IMR-90 (cell line): ENCODE results near the gene KYAT1. TPM values are rescaled to one million over a fixed set of nuclear protein-coding genes. Genes with fewer than 3 reads are reported as not detected.

Experiments
- ATAC-seq: fragments of 200-7000 bp; cut with Tn5 transposase; 2 replicates; pipeline ENCODE4 v1.9.1; 2020; ENCODE audit warnings: low read depth, mild to moderate bottlenecking, moderate library complexity
- BruUV-seq: library from RNA; stranded (reverse); fragments of 400-500 nt; replicated peaks from 2 replicates; lab custom pipeline; 2021; lab: Mats Ljungman, UMichigan
- CTCF ChIA-PET: fragments of 300-600 bp; formaldehyde crosslinking; extraction: SDS; loops from one replicate; lab custom pipeline; 2021; ENCODE audit warnings: antibody characterized with exemption; lab: Yijun Ruan, JAX
- POLR2A ChIA-PET: fragments of 300-600 bp; sonication (Branson Sonifier 250); formaldehyde crosslinking; loops from one replicate; lab custom pipeline; 2022; ENCODE audit warnings: antibody characterized with exemption; ENCODE audit not compliant: unreplicated experiment; lab: Charles Lee
- DNase-seq: peaks from one replicate; pipeline ENCODE4 v3.0.0; 2013
- H2AFZ ChIP-seq: replicated peaks from 2 replicates; pipeline ENCODE3; 2013; ENCODE audit warnings: low read length, mild to moderate bottlenecking; ENCODE audit not compliant: poor library complexity
- H2AK5ac ChIP-seq: 2 replicates; pipeline ENCODE4 v1.6.1; 2013; ENCODE audit warnings: low read depth, low read length, inconsistent platforms
- H2AK9ac ChIP-seq: replicated peaks from 2 replicates; pipeline ENCODE3; 2013; ENCODE audit warnings: mild to moderate bottlenecking, low read depth, low read length, moderate library complexity; ENCODE audit not compliant: poor library complexity
- H2BK120ac ChIP-seq: 2 replicates; pipeline ENCODE4 v1.6.1; 2013; ENCODE audit warnings: low read depth, low read length, inconsistent platforms
- H2BK15ac ChIP-seq: 3 replicates; pipeline ENCODE4 v1.6.1; 2013; ENCODE audit warnings: low read depth, low read length, inconsistent platforms
- H2BK20ac ChIP-seq: 2 replicates; pipeline ENCODE4 v1.6.1; 2013; ENCODE audit warnings: low read depth, mild to moderate bottlenecking, inconsistent platforms, low read length, moderate library complexity
- H2BK5ac ChIP-seq: 2 replicates; pipeline ENCODE4 v1.6.1; 2013; ENCODE audit warnings: mild to moderate bottlenecking, low read depth, low read length, inconsistent platforms; ENCODE audit not compliant: poor library complexity, severe bottlenecking
- H3K14ac ChIP-seq: replicated peaks from 2 replicates; pipeline ENCODE4 v1.6.1; 2013; ENCODE audit warnings: low read depth, low read length, inconsistent platforms
- H3K18ac ChIP-seq: 2 replicates; pipeline ENCODE4 v1.6.1; 2013; ENCODE audit warnings: low read depth, low read length, control low read depth
- H3K23ac ChIP-seq: 2 replicates; pipeline ENCODE4 v1.6.1; 2013; ENCODE audit warnings: low read depth, low read length, inconsistent platforms
- H3K27ac ChIP-seq: 2 replicates; pipeline ENCODE4 v1.5.1; 2013; ENCODE audit warnings: mild to moderate bottlenecking, control low read depth, low read length; ENCODE audit not compliant: insufficient read depth
- H3K27me3 ChIP-seq: 2 replicates; pipeline ENCODE4 v1.6.1; 2013; ENCODE audit warnings: low read length; ENCODE audit not compliant: control insufficient read depth, insufficient read depth
- H3K36me3 ChIP-seq: 2 replicates; pipeline ENCODE4 v1.6.1; 2013; ENCODE audit warnings: low read length, mixed read lengths; ENCODE audit not compliant: control insufficient read depth, insufficient read depth
- H3K4ac ChIP-seq: 2 replicates; pipeline ENCODE4 v1.6.1; 2013; ENCODE audit warnings: low read depth, low read length, inconsistent platforms
- H3K4me1 ChIP-seq: 2 replicates; pipeline ENCODE4 v1.6.1; 2013; ENCODE audit warnings: low read length, mixed read lengths; ENCODE audit not compliant: control insufficient read depth, insufficient read depth
- H3K4me2 ChIP-seq: 2 replicates; pipeline ENCODE4 v1.6.1; 2013; ENCODE audit warnings: low read depth, mild to moderate bottlenecking, control low read depth, low read length, moderate library complexity
- H3K4me3 ChIP-seq: 2 replicates; pipeline ENCODE4 v1.5.1; 2013; ENCODE audit warnings: low read depth, mild to moderate bottlenecking, control low read depth, low read length, moderate library complexity; ENCODE audit not compliant: insufficient read depth
- H3K56ac ChIP-seq: 2 replicates; pipeline ENCODE4 v1.6.1; 2013; ENCODE audit warnings: low read length, inconsistent platforms; ENCODE audit not compliant: insufficient read depth; ENCODE audit errors: extremely low read depth
- H3K79me1 ChIP-seq, 2 experiments: 2 replicates each; pipeline ENCODE4 v1.6.1; 2013; ENCODE audit warnings: low read length in 2 of 2, inconsistent platforms in 1 of 2, low read depth in 1 of 2
- H3K9ac ChIP-seq: 2 replicates; pipeline ENCODE4 v1.6.1; 2013; ENCODE audit warnings: low read depth, low read length, control low read depth
- H3K9me1 ChIP-seq: 2 replicates; pipeline ENCODE4 v1.6.1; 2013; ENCODE audit warnings: low read length, inconsistent platforms; ENCODE audit not compliant: insufficient read depth
- H3K9me3 ChIP-seq: 2 replicates; pipeline ENCODE4 v1.6.1; 2013; ENCODE audit warnings: low read length; ENCODE audit not compliant: control insufficient read depth, insufficient read depth
- H4K20me1 ChIP-seq: 2 replicates; pipeline ENCODE4 v1.6.1; 2013; ENCODE audit warnings: low read length, inconsistent platforms; ENCODE audit not compliant: insufficient read depth
- H4K5ac ChIP-seq: 2 replicates; pipeline ENCODE4 v1.6.1; 2013; ENCODE audit warnings: mild to moderate bottlenecking, low read depth, low read length, control low read depth
- H4K8ac ChIP-seq, 2 experiments: 2 replicates each; pipeline ENCODE4 v1.6.1; 2013; ENCODE audit warnings: low read depth in 2 of 2, low read length in 2 of 2, control low read depth in 1 of 2, inconsistent platforms in 1 of 2
- H4K91ac ChIP-seq: 2 replicates; pipeline ENCODE4 v1.6.1; 2013; ENCODE audit warnings: low read depth, low read length, inconsistent platforms; ENCODE audit not compliant: insufficient read depth
- BHLHE40 ChIP-seq: fragments of 150-350 bp; IDR thresholded peaks from 2 replicates; pipeline ENCODE4 v1.6.1; 2016; ENCODE audit warnings: mild to moderate bottlenecking, low read depth, low read length
- CEBPB ChIP-seq: IDR thresholded peaks from 2 replicates; pipeline ENCODE4 v1.6.1; 2012; ENCODE audit warnings: low read depth, low read length, improper control_type of control experiment
- FOS ChIP-seq: fragments of 150-350 bp; IDR thresholded peaks from 2 replicates; pipeline ENCODE4 v1.6.1; 2016; ENCODE audit warnings: low read depth, low read length
- MAZ ChIP-seq: IDR thresholded peaks from 2 replicates; pipeline ENCODE4 v1.6.1; 2012; ENCODE audit warnings: low read depth, mild to moderate bottlenecking, low read length, improper control_type of control experiment, moderate library complexity, borderline replicate concordance
- MXI1 ChIP-seq: IDR thresholded peaks from 2 replicates; pipeline ENCODE4 v1.6.1; 2012; ENCODE audit warnings: low read depth, mild to moderate bottlenecking, low read length, moderate library complexity, borderline replicate concordance
- RCOR1 ChIP-seq: IDR thresholded peaks from 2 replicates; pipeline ENCODE4 v1.6.1; 2012; ENCODE audit warnings: mild to moderate bottlenecking, low read length, improper control_type of control experiment; ENCODE audit not compliant: insufficient replicate concordance
- WGBS, 2 experiments: methylation state at CpG; one replicate each; pipeline versions ENCODE4 v1.1.5 to v1.1.7; 2013; ENCODE audit warnings: missing lambda C conversion rate in 2 of 2; ENCODE audit not compliant: insufficient read length in 1 of 2; ENCODE audit errors: extremely low coverage in 2 of 2; 5-methylcytosine and 5-hydroxymethylcytosine counted together
- dilution Hi-C: fragments of 300-500 bp; cut with HindIII; formaldehyde crosslinking; loops from one replicate; pipeline ENCODE4 v1.14.3; 2018; ENCODE audit warnings: low sequenced_read_pairs; ENCODE audit not compliant: unreplicated experiment
- in situ Hi-C: fragments of 300-500 bp; cut with MboI; formaldehyde crosslinking; loops from 3 replicates; pipeline ENCODE4 v1.14.3; 2019; ENCODE audit warnings: low sequenced_read_pairs, inconsistent platforms, mixed read lengths
- intact Hi-C: fragments of 100-400 bp; cut with micrococcal nuclease; formaldehyde crosslinking; loops from 2 replicates; pipeline ENCODE4 v1.10.0; 2022
- polyA plus RNA-seq, 3 experiments: library from polyadenylated mRNA; depleted of rRNA; stranded (reverse); fragments of >200 nt; gene quantifications; 2 replicates each; pipeline ENCODE4 v1.2.3, GENCODE V29; 2012; ENCODE audit warnings: low replicate concordance in 1 of 3
- total RNA-seq: library from RNA; depleted of rRNA; stranded (reverse); fragments of >200 nt; gene quantifications from 2 replicates; pipeline ENCODE4 v1.2.3, GENCODE V29; 2012
- TF ChIP-seq, protein P1 (sequence below): fragments of 150-350 bp; IDR thresholded peaks from 2 replicates; pipeline ENCODE4 v1.6.1; 2016; ENCODE audit warnings: low read depth, mild to moderate bottlenecking, low read length, moderate library complexity, borderline replicate concordance

KYAT1 gene
- total and polyA plus RNA-seq, 2 of the 4 experiments (the other 2 are of a cell fraction) = 6.8 to 9.5 TPM

DNA sequence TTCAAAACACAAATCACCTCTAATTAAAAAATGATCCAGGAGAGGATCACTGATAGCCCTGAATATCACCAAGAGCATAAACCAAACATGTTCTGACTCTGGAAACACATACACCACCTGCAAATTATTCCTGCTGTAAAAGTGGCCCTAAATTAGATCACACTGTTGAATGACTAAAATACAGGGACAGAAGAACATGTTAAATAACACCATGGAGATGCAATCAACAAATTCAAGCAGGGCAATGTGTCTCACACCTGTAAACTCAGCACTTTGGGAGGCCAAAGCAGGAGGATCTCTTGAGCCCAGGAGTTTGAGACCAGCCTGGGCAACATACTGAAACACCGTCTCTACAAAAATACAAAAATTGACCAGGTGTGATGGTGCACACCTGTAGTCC is 33.9 kb downstream of the KYAT1 start:
- H3K18ac ChIP-seq = no peak overlapping the region
- intact Hi-C loops = no loop called here
- no CpG with 5 or more reads among the region's 1 CpG for whole genome bisulfite sequencing, 2 experiments
- H3K27me3 ChIP-seq = no peaks in the 10 kb centered on the region
- no peak overlapping the region for H2BK5ac ChIP-seq
- H3K9ac ChIP-seq = no peak overlapping the region
- no peak overlapping the region for H2BK15ac ChIP-seq
- ChIA-PET POLR2A (no interaction called here), CTCF (no interaction called here)
- H2BK120ac ChIP-seq = no peak overlapping the region
- H3K4me1 ChIP-seq = no peaks in the 10 kb centered on the region
- peaks cover 0 to 14% of the 10 kb centered on the region in 2 experiments; a peak in 2 of 4 replicates for H3K79me1 ChIP-seq
- H3K23ac ChIP-seq = no peak overlapping the region
- no peak overlapping the region for H2AK9ac ChIP-seq
- no peaks in the 10 kb centered on the region; the same call in 1 of the 2 replicates for H4K20me1 ChIP-seq
- dilution Hi-C loops = no loop called here
- H3K4me3 ChIP-seq = no peak overlapping the region
- no peak overlapping the region for H3K14ac ChIP-seq
- ATAC-seq = no peak
- H3K36me3 ChIP-seq = no peaks in the 10 kb centered on the region
- no peak overlapping the region for H2AFZ ChIP-seq
- H3K9me1 ChIP-seq = 0 out of 2 replicates have a peak, but pooled peaks cover 3% of the 10 kb centered on the region
- TF ChIP-seq MXI1 = no peak
- TF ChIP-seq BHLHE40 = no peak
- TF ChIP-seq CEBPB = no peak
- TF ChIP-seq, protein P1, sequence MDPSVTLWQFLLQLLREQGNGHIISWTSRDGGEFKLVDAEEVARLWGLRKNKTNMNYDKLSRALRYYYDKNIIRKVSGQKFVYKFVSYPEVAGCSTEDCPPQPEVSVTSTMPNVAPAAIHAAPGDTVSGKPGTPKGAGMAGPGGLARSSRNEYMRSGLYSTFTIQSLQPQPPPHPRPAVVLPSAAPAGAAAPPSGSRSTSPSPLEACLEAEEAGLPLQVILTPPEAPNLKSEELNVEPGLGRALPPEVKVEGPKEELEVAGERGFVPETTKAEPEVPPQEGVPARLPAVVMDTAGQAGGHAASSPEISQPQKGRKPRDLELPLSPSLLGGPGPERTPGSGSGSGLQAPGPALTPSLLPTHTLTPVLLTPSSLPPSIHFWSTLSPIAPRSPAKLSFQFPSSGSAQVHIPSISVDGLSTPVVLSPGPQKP = no peak
- no peak for TF ChIP-seq RCOR1
- no peak for TF ChIP-seq MAZ
- TF ChIP-seq FOS = no peak
- H4K91ac ChIP-seq = no peak overlapping the region
- no peak overlapping the region for H3K4me2 ChIP-seq
- H3K56ac ChIP-seq = no peak overlapping the region
- H3K27ac ChIP-seq = no peak overlapping the region
- DNase-seq = no peak
- peaks cover 4% of the 10 kb centered on the region for H3K9me3 ChIP-seq
- no peak overlapping the region for H2AK5ac ChIP-seq
- in situ Hi-C loops = no loop called here
- BruUV-seq = no TSS peak
- H4K5ac ChIP-seq = no peak overlapping the region
- no peak overlapping the region for H3K4ac ChIP-seq
- no peak overlapping the region for H2BK20ac ChIP-seq
- no peak overlapping the region for H4K8ac ChIP-seq
